SU-DHL-6 (cell line): ENCODE data around the gene KCNK16.
A peak's percentile ranks its signal among the peaks of the same experiment; 100 is the strongest.

Source experiments
- H2AFZ ChIP-seq: fragments of 200-600 bp; sonication (generic); 2 replicates; pipeline ENCODE4 v1.6.1; 2014; ENCODE audit warnings: low read depth, mild to moderate bottlenecking, moderate library complexity, mixed read lengths, antibody characterized with exemption, low read length; ENCODE audit not compliant: severe bottlenecking
- H3F3A ChIP-seq: fragments of 200-600 bp; shearing (Covaris generic); 2 replicates; pipeline ENCODE4 v1.6.0; 2016; ENCODE audit warnings: antibody characterized with exemption, mild to moderate bottlenecking; ENCODE audit not compliant: insufficient read depth
- H3K27ac ChIP-seq: fragments of 200-600 bp; sonication (generic); 2 replicates; pipeline ENCODE4 v1.5.1; 2016; ENCODE audit warnings: low read depth, mild to moderate bottlenecking, low read length, moderate library complexity, mixed read lengths
- H3K27me3 ChIP-seq: fragments of 200-600 bp; sonication (generic), shearing (Covaris generic); 2 replicates; pipeline ENCODE4 v1.6.0; 2014; ENCODE audit warnings: mild to moderate bottlenecking, low read length
- H3K36me3 ChIP-seq: fragments of 200-600 bp; sonication (generic); 2 replicates; pipeline ENCODE4 v1.6.1; 2014; ENCODE audit warnings: mild to moderate bottlenecking, low read length, mixed read lengths
- H3K4me2 ChIP-seq: fragments of 300-600, 200-600 bp; shearing (Covaris generic), sonication (generic); 2 replicates; pipeline ENCODE4 v1.6.0; 2014; ENCODE audit warnings: low read length, low read depth, mild to moderate bottlenecking; ENCODE audit not compliant: poor library complexity, severe bottlenecking
- H3K4me3 ChIP-seq: fragments of 200-600 bp; sonication (generic); 2 replicates; pipeline ENCODE4 v1.5.1; 2014; ENCODE audit warnings: antibody characterized with exemption, low read length, mild to moderate bottlenecking, mixed read lengths; ENCODE audit not compliant: insufficient read depth, poor library complexity, severe bottlenecking
- H3K79me2 ChIP-seq: fragments of 200-600 bp; sonication (generic); 2 replicates; pipeline ENCODE4 v1.6.1; 2014; ENCODE audit warnings: mild to moderate bottlenecking, low read length, moderate library complexity; ENCODE audit not compliant: insufficient read depth
- H3K9ac ChIP-seq: fragments of 200-600 bp; sonication (generic); 2 replicates; pipeline ENCODE4 v1.7.0; 2014; ENCODE audit warnings: mild to moderate bottlenecking, low read length
- H3K9me2 ChIP-seq: fragments of 200-600 bp; sonication (generic); replicated peaks from 2 replicates; pipeline ENCODE4 v1.6.1; 2014; ENCODE audit warnings: low read length; ENCODE audit not compliant: insufficient read depth
- H3K9me3 ChIP-seq: fragments of 200-600 bp; sonication (generic); 2 replicates; pipeline ENCODE4 v1.6.1; 2014; ENCODE audit warnings: low read length, mixed read lengths; ENCODE audit not compliant: insufficient read depth
- H4K20me1 ChIP-seq: fragments of 200-600 bp; sonication (generic); 2 replicates; pipeline ENCODE4 v1.6.1; 2014; ENCODE audit warnings: low read depth, mild to moderate bottlenecking, antibody characterized with exemption, low read length, moderate library complexity, mixed read lengths
- CTCF ChIP-seq: fragments of 200-600 bp; sonication (generic); IDR thresholded peaks from one replicate; pipeline ENCODE4 v1.5.1; 2017; ENCODE audit warnings: antibody characterized with exemption, mild to moderate bottlenecking, low read length, moderate library complexity; ENCODE audit not compliant: insufficient read depth, poor library complexity, severe bottlenecking
- EZH2phosphoT487 ChIP-seq: fragments of 200-600 bp; sonication (generic), shearing (Covaris generic); conservative IDR thresholded peaks from 2 replicates; pipeline ENCODE4 v1.6.1; 2018; ENCODE audit warnings: mild to moderate bottlenecking, antibody characterized with exemption, low read length, moderate library complexity, mixed read lengths

The KCNK16 gene

GRCh38 chr6:39348740-39349139 is 26.2 kb upstream of the KCNK16 start:
- no peaks in the 10 kb centered on the region for H3K9me2 ChIP-seq
- H3K27ac ChIP-seq = no peak overlapping the region
- no peaks in the 10 kb centered on the region for H3F3A ChIP-seq
- H3K79me2 ChIP-seq = no peaks in the 10 kb centered on the region
- TF ChIP-seq EZH2phosphoT487 (no peak), CTCF (no peak)
- H3K9me3 ChIP-seq = no peaks in the 10 kb centered on the region
- H3K9ac ChIP-seq = no peak overlapping the region
- H3K27me3 ChIP-seq = no peaks in the 10 kb centered on the region
- no peak overlapping the region for H3K4me2 ChIP-seq
- no peak overlapping the region for H2AFZ ChIP-seq
- no peaks in the 10 kb centered on the region for H3K36me3 ChIP-seq
- H4K20me1 ChIP-seq = no peaks in the 10 kb centered on the region
- H3K4me3 ChIP-seq = no peak overlapping the region

- no peak overlapping the region for H3K4me2 ChIP-seq
- H3K4me3 ChIP-seq = no peak overlapping the region
- no peaks in the 10 kb centered on the region for H3K36me3 ChIP-seq
- no peak overlapping the region for H3K27ac ChIP-seq
- TF ChIP-seq CTCF = peak; percentile 98
- no peak for TF ChIP-seq EZH2phosphoT487
- H3K9me2 ChIP-seq = no peaks in the 10 kb centered on the region
- no peaks in the 10 kb centered on the region for H3K79me2 ChIP-seq
- no peak overlapping the region for H3K9ac ChIP-seq
- H2AFZ ChIP-seq = no peak overlapping the region
- H3K9me3 ChIP-seq = no peaks in the 10 kb centered on the region
- H4K20me1 ChIP-seq = no peaks in the 10 kb centered on the region
- no peaks in the 10 kb centered on the region for H3F3A ChIP-seq
- no peaks in the 10 kb centered on the region for H3K27me3 ChIP-seq
These were observed 25.5 kb upstream of the KCNK16 start for GRCh38 chr6:39347906-39348585.

- H2AFZ ChIP-seq = no peak overlapping the region
- no peaks in the 10 kb centered on the region for H3K9me2 ChIP-seq
- H3K27me3 ChIP-seq = no peaks in the 10 kb centered on the region
- no peaks in the 10 kb centered on the region for H3K36me3 ChIP-seq
- no peak overlapping the region for H3K9ac ChIP-seq
- no peak for TF ChIP-seq EZH2phosphoT487
- TF ChIP-seq CTCF = no peak
- no peak overlapping the region for H3K27ac ChIP-seq
- no peaks in the 10 kb centered on the region for H4K20me1 ChIP-seq
- no peak overlapping the region for H3K4me3 ChIP-seq
- no peaks in the 10 kb centered on the region for H3K79me2 ChIP-seq
- no peaks in the 10 kb centered on the region for H3F3A ChIP-seq
- H3K4me2 ChIP-seq = no peak overlapping the region
- no peaks in the 10 kb centered on the region for H3K9me3 ChIP-seq
These were observed 24.7 kb upstream of the KCNK16 start for GRCh38 chr6:39347206-39347605.
